Fibroblast of upper back skin (primary cell): ENCODE results near the gene TMEM59L.

Experiments
- DNase-seq: peaks from one replicate; pipeline ENCODE4 v3.0.0-alpha.2; 2013

The TMEM59L gene

DNA sequence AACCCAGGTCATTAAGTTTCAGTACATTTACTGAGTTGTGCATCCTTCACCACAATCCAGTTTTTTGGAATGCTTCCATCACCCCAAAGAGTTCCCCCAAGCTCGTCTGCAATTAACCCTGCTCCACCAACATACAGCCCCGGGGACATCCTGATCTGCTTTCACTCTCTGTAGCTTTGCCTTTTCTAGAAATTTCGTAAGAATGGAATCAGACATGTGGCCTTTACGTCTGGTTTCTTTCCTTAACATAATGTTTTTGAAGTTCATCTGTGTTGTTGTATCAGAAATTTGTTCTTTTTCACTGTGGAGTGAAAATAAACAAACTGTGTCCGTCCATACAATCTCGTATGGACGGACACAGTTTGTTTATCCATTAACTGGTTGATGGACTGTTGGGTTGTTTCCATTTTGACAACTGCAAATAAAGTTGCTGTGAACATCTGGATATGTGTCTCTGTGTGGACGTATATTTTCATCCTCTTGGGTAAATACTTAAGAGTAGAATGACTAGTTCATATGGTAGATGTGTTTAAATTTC, 27.1 kb downstream of the TMEM59L start:
- DNase-seq: no peak

DNA sequence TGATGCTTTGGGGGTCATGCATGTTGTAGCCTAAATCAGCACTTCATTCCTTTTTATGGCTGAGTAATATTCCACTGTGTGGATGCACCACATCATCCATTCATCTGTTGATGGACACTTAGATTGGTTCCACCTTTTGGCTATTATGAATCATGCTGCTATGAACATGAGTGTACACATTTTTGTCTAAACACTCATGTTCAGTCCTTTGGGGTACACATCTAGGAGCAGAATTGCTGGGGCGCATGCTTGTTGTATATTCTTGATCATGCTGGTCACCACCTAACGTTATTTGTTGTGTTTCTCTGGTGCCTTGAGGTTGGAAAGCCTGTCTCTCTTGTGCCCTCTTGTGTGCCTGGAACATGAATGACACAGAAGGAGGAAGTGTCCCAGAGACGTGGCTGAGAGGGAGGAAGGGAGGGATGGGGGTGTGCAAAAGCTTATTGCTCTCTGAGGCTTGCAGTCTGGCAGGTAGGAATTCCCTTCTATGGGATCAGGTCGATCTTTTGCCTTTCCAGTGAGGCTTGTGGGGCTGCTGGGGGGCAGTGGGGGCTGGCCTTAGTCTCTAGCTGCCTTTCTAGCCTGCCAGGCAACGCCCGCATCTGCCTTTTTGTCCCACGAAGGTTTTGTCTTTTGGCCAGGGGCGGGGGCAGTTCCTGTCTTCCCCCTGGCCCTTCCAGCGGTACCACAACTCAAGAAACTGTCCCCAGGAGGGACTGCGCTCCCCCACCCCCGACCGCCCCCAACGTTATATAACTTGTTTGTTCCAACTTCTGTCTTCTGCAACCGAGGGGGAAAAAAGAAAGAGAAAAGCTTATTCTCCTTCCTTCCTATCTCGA, 31.7 kb downstream of the TMEM59L start:
- no peak for DNase-seq

- DNase-seq: no peak
Measured at GRCh38 chr19:18645035-18645511, 32.4 kb downstream of the TMEM59L start.

GRCh38 chr19:18646535-18647370, 34.1 kb downstream of the TMEM59L start:
- no peak for DNase-seq

- no peak for DNase-seq
Measured at GRCh38 chr19:18647371-18647767, 34.7 kb downstream of the TMEM59L start.

- no peak for DNase-seq
Measured at GRCh38 chr19:18647807-18648206, 35.1 kb downstream of the TMEM59L start.

- DNase-seq: no peak
Measured at GRCh38 chr19:18648973-18649315, 36.3 kb downstream of the TMEM59L start.

DNA sequence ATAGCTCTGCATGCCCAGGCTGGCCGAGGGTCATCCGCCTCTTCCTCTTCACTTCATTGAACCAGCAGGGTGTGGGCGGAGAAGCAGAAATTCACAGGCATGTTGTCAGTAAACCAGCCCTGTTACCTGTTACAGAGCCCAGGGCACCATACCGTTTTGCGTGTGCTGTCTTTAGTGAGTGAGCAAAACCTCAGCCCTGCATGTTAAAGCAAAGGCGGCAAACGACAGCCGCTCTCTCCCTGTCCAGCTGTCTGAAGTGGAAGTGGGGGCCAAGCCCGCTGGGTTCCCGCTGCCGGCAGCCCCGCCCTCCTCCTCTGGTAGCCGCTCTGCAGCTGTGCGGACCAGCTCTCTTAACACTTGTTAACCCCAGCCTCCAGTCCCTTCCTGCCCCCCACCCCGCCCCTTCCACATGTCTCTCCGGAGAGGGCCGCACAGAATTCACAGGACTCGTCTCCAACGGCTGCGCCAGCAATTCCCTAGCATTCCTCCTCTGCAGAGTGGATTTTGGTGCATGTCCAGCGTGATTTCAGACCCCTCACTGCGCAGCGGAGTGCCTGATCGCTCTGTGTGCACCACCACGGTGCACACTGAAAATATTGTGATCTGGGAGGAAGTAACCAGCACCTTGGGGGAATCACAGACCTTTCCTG, 36.8 kb downstream of the TMEM59L start:
- peak; percentile 63 for DNase-seq

GRCh38 chr19:18650021-18650390, 37.3 kb downstream of the TMEM59L start:
- no peak for DNase-seq

GRCh38 chr19:18650468-18651041, 37.9 kb downstream of the TMEM59L start:
- peak; percentile 52 for DNase-seq

- DNase-seq: no peak
Measured at GRCh38 chr19:18651300-18651699, 38.6 kb downstream of the TMEM59L start.

DNA sequence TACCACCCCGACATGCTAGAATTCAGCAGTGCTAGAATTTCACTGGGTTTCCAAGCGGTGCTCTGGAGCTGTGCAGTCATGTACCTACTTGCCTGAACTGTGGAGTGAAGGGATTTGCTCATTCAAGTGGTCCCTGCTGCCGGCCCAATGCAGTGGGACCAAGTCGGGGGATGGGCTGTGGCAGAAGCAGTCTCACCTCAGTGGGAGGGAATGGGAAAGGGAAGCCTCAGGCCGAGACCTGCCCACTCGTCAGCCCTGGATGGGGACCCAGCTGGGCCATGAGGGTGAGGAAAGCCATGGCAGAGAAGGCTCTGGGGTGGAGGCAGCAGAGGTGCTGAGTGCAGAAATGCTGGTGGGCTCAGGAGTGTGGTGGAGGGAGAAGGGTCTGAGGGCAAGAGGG, 39.1 kb downstream of the TMEM59L start:
- DNase-seq: no peak

DNA sequence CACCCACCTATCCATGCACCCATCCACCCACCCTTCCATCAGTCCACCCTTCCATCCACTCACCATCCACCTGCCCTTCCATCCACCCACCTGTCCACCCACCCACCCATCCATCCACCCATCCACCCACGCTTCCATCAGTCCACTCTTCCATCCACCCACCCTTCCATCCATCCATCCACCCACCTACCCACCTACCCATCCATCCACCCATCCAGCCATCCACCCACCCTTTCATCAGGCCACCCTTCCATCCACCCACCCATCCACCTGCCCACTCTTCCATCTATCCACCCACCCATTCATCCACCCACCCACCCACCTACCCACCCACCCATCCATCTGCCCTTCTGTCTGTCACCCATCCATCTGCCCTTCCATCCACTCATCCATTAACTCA, 41.2 kb downstream of the TMEM59L start:
- DNase-seq: no peak

GRCh38 chr19:18654469-18654868, 41.8 kb downstream of the TMEM59L start:
- DNase-seq: no peak

DNA sequence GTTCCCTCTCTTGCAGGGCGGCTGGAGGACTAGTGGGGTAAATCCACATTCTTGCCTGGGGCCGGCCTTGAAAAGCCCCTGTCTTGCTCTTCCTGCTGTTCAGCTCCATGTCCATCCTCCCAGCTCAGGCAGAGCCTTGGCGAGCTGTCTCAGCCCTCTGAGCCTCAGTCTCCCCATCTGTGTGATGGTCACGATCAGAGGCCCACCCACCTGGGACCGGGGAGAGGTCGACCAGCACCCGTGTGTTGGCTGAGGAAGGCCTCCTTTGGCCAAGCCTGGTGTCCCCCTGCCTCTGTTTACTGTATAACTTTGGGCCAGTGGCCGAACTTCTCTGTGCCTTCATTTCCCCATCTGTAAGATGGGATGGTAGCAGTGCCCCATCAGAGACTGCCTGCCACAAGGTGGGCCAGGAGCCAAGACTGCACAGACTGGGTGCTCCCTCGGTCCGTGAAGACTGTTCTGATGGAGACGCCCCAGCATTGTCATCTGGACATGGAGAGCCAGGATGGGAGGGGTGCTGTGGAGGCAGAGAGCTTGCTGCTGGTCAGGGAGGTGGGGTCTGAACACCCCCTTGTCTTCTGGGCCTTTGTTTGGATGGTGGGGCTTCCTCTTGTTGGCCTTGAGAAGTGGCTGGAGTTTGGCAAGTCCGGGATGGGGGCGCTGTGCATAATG, 42.6 kb downstream of the TMEM59L start:
- DNase-seq: no peak

DNA sequence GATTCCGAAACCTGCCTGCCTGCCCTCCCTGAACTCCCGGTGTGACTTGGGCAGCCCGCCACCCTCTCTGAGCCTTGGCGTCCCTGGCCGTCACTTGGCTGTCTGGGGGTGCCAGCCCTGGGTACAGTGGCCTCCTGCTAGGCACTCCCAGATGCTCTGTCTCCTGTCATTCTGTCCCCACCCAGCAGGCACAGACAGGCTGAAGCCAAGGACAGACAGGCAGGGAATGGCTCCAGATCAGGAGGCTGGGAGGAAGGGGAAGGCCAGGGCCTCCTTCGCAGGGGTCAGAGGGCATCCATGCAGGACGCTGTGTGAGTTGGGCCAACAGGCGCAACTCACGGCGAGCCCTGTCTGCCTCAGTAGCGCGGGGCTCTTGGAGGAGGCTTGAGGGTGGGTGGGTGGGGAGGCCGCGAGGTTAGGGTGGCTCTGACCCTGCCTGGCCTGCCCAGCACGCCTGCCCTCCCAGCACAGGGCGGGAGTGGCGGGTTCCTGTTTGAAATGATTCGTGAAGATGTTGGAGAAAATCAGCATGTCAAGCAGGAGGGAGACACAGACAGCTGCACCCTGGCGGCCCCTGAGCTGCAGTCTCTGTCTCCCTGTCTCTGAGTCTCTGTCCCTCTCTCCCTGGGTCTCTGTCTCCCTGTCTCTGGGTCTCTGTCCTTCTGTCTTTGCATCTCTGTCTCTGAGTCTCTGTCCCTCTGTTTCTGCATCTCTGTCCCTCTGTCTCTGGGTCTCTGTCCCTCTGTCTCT, 43.8 kb downstream of the TMEM59L start:
- DNase-seq: no peak

DNA sequence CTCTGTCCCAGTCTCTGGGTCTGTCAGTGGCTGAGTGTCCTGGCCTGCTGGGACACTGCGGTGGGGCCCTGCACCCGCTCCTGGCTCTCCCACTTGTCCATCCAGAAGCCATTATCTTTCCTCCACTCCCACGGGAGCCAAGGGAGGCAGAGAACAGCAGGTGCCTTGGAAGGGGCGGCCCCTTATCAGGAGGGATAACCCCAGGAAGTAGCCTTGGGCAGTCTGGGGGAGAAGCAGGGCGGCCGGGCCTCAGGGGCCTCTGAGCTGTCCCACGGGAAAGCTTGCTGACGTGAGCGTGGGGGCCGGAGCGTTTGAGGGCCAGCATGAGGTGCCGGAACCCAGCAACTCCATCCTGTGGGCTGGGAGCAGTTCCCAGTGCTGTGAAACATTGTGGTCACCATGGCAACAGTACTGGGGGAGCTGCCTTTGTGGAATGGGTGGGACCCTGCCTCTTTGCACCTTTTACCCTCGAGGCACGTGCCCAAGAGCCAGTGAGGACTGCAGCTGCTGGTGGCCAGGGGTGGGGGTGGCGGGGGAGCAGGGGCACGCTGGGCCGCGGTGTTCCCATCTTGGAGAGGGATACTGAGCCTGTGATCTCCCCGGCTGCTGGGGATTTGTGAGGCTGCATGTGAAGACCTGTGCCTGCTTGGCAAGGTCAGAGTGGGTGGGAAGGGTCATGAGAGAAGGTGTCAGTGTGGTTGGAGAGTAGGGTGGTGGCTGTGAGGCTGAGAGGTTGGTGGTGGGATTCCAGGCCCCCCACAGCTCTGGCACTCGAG, 45.1 kb downstream of the TMEM59L start:
- DNase-seq: peak; percentile 57

GRCh38 chr19:18658366-18658855, 45.7 kb downstream of the TMEM59L start:
- no peak for DNase-seq

DNA sequence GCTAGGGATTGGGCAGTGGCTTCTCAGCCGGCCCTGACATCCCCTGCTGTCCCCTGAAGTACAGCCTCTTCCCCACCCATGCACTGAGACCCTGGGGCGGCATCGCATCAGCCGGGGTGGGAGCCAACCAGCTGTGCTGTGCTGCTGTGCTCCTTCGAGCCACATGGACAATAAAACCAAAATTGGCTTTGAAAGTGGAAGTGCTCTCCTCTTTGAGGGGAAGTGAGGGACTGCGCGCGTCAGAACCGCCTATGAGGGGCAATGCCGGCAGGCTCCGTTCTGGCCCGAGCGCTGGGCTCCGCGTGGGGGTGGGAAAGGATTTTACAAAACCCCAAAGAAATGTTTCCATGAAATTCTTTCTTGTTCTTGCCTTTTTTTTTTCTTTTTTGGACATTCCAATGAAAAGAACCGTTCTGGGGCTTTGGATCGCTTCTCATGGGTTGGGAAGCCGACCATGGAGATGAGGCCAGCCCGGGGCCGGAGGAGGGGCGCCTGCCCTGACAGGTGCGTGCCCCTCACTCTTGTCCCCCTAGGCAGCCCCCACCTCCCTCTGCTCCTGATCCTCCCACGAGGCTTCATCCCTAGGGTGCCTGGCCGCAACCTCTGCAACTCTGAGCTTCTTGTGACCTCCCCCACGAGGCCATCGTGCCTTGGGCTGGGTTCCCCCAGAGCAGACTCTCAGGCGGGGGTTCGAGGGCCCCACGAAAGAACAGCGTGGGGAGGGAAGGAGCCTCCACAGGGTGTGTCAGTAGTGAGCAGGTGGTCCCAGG, 46.8 kb downstream of the TMEM59L start:
- DNase-seq: no peak
